CMK (cell line): ENCODE data around the gene CEND1.

Experiments used
- DNase-seq: peaks from one replicate; pipeline ENCODE4 v3.0.0-alpha.2; 2010; ENCODE audit warnings: low read depth

Gene CEND1

DNA sequence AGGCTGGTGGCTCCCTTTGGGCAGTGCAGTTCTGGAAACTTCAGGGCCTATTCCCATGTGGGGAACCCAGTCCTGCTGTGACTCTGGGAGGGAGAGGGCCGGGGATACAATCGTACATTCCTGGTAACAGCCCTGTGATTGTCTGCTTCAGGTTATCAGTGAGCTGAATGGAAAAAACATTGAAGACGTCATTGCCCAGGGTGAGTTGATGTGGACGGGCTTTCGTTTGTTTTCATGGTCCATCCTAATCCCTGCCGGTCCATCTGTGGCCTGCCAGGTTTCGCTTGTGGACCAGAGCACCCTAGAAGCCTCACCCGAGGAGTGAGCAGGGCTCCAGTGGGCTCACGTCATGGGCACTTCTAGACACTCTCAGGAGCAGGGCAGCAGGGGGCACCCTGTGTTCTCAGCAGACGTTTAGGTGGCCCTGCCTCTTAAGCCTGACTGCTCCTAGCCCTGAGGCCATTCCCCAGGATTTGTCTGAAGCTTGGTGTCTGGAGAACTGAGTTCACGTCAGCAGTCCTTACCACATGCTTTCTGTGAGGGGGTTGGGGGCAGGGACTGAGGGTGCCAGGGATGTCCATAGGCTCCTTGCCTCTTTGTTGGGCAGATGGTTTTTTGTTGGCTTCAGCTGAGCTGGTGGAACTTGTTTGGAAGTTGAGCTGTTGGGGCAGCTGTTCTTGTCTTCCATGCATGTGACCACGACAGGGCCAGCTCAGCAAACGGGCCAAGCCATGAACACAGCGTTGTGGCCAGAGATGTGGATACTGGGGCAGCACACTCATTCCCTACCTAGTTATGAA lies 21.8 kb upstream of the CEND1 start:
- no peak for DNase-seq

- DNase-seq, result no peak
Observed at GRCh38 chr11:810040-810567, 20.2 kb upstream of the CEND1 start.

DNA sequence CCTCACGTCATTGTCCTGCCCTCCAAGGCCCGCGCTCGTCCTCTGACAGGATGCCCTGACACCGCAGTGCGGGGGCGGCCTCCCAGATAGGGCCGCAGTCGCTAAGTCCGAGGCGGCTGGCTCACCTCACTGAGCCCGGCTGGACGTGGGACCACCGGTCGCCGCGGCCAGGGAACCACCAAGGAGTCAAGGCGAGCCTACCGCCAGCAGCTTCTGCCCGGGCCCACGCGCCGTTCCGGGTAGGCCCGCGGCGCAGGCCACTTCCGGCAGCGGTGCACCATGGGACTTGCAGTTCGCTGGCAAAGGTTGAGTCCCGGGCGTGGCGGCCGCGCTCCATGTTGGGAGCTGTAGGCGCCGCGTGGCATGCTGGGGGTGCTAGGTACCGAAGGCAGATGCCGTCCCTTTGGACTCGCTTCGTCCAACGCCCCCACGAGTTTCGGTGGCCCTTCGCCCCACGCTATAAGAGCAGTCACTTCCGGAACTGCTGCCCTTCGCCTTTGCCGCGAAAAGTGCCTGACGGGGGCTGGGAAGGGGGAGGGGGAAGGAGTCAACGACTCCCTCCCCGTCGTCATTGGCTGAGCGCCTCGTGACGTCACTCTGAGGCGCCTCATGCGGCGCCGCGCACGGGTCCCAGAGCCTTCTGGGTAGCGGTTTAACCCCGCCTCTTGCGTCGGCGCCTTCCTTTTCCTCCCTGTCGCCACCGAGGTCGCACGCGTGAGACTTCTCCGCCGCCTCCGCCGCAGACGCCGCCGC lies 19.6 kb upstream of the CEND1 start, which contains the start of gene RPLP2:
Gene RPLP2, plus strand, starts transcription at position 681 of the 753 bp plus-strand sequence. CDS start 268 bp downstream, outside the sequence.
- DNase-seq, result peak; percentile 83

- no peak for DNase-seq
Observed at GRCh38 chr11:808427-809286, 18.8 kb upstream of the CEND1 start.

DNA sequence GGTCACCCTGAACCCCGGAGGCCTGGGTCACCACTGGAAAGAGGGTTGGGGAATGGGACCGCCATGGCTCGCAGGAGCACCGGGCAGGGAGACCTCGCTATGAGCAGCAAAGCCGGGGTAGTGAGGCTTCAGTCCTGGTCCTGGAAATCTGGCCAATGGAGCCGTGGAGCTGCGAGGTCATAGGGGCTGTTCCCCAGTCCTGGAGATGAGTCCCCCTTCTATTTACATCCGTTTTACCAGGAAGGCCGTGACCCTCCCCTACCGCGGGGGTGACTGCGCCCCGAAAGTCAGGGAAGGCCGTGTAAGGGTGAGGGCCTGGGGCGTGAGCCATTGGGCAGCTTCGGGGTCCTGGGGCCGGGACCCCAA lies 14.7 kb upstream of the CEND1 start:
- no peak for DNase-seq

- no peak for DNase-seq
Observed at GRCh38 chr11:803770-804598, 14.1 kb upstream of the CEND1 start.

DNA sequence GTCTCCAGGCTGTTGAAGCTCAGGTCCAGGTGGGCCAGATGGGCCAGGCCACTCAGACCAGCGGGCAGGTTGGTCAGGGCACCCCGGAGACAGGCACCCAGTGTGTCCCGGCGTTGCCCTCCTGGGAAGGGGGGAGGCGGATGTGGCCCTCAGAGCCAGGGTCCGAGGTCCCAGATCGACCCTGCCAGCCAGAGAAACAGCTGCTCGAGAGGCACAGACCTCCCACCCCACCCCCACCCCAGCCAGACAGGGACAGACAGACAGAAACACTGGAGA lies 13.5 kb upstream of the CEND1 start:
- no peak for DNase-seq

DNA sequence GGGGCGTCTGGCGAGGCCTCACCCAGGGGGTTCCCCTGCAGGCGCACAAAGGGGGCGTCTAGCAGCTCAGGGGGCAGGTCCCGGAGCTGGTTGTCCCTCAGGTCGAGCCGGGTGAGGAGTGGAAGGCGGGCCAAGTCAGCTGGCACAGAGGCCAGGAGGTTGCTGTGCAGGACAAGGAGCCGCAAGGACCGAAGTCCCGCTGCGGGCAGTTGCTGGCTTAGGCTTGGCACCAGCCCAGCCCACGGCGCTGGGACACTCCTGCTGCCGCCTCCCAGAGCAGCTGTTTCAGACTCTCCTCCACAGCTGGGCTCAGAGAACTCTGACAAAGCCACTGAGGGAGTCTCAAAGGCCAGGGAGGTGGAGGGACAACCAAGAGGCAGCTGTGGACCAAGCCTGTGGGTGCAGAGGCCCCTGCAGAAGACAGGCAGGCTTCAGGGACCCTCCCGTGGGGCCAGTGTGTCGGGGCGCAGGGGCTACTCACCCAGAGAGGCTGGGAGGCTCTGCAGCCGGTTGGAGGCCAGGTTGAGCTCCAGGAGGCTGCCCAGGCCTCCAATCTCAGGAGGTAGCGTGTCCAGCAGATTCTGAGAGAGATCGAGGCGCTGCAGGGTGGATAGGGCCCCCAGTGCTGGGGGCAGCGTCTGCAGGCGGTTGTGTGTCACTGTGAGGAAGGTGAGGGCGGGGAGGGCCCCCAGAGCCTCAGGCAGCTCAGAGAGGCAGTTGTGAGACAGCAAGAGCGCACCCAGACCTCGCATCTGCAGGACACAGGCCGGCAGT lies 13.0 kb upstream of the CEND1 start:
- no peak for DNase-seq

- no peak for DNase-seq
Observed at GRCh38 chr11:802018-802617, 12.2 kb upstream of the CEND1 start.

DNA sequence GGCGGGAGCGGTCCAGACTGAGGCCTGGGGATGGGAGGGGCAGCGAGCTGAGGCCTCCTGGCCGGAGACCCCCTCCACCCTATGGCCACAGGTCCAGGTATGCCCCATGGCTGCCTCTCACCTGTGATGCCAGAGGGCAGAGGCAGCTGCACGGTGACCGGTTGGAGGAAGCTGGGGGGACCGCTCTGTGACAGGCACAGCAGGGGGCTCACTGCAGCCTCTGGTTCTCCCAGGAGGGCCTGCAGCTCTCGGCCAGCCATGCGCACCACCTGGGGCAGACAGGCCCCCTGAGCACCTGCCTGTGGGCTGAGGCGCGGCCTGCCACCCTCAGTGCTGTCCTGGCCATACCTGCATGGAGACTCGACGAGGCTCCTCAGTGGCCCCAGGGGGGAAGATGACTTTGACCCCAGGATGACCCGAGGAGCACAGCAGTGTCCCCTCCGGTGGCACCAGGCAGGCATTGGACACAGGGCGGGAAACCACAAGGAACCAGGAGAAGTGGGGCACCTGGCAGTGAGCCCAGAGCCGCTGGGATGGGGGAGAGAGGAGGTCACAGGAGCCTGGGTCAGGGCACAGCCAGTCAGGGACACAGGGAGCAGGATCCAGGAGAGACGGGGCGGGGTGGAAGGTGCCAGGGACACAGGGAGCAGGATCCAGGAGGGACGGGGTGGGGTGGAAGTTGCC lies 11.3 kb upstream of the CEND1 start:
- DNase-seq, result no peak

- no peak for DNase-seq
Observed at GRCh38 chr11:800473-800872, 10.6 kb upstream of the CEND1 start.

DNA sequence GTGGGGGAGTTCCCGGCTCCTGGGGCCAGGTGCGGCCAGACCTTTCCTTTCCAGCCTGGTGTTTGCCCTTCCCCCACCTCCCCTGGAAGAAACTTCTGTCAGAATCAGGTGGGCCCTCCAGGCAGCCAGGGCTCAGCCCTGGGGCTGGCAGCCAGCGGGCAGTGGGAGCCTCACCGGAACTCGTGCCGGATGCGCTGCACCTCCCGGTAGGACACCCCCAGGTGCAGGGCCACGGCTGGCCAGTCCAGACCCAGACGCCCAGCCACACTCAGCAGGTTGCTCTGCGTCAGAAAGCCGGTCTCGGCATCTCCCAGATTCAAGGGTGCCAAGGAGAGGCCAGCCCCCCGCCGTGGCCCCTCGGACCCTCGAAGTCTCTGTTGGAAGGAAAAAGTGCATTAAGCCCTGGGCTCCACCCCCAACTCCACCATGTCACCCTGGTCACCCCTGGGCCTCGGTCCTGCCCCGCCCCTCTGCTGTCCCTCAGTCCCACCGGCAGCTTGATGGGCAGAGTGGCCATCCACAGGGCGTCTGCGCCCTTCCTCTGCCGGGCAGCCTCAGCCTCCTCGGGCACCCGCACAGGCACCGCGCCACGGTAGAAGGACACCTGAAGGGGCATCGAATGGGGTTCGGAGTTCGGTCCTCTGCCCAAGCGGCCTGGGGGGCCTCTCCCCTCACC lies 9.9 kb upstream of the CEND1 start:
- no peak for DNase-seq

- DNase-seq, result no peak
Observed at GRCh38 chr11:798093-798713, 8.3 kb upstream of the CEND1 start, which contains the start of gene SLC25A22. Gene SLC25A22, minus strand, starts transcription at chr11:798281. Its CDS starts 3,275 bp downstream, at chr11:795006.

- no peak for DNase-seq
Observed at GRCh38 chr11:797296-798092, 7.6 kb upstream of the CEND1 start.

DNA sequence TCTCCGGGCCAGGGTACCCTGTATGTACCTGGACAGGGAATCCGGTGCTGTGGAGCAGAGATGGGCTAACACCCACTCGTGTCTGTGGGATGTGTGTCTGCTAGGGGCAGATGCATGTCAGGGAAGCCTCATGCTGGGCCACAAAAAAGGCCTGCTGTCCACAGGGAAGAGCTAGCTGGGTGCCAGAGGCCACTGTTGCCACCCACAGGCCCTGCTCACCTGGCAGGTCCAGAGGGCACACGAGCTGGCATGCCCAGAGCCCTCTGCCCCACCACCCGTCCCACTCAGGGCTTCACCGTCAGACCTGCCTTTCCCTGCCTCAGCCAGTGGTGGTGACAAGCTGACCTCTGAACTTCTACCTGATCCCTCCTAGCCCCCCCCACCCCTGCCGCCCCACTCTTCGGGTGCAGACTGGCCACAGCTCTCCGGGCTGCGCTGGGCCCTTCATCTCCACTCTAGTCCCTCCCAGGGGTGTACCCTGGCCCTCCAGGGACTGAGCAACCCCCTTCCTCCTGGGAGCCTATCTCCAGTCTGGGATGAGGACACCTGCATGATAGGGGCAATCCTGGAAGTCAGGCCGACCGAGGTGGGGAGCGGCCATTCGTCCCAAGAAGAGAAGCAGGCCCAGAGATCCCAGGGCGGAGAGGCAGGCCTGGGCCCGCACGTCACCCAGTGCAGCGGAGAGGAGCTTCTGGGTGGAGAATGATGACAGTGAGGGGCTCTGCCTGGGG lies 6.8 kb upstream of the CEND1 start:
- DNase-seq, result no peak

- DNase-seq, result no peak
Observed at GRCh38 chr11:795634-796564, 6.0 kb upstream of the CEND1 start.
